Vagina (tissue), 2 donors: Measurements from ENCODE around the gene HES7.

Experiments
- POLR2A ChIP-seq, 2 donors: fragments of 450-650 bp; IDR thresholded peaks; one replicate each; pipeline ENCODE4 v1.6.1; 2017; ENCODE audit warnings: antibody characterized with exemption in 2 of 2, mild to moderate bottlenecking in 2 of 2, moderate library complexity in 2 of 2
- POLR2AphosphoS5 ChIP-seq, 2 donors: sonication (generic); formaldehyde crosslinking; IDR thresholded peaks; one replicate each; pipeline ENCODE4 v1.9.0; 2017; ENCODE audit warnings: antibody characterized with exemption in 2 of 2, mild to moderate bottlenecking in 2 of 2, low read depth in 1 of 2; ENCODE audit not compliant: insufficient read depth in 1 of 2
- TF ChIP-seq, protein P1 (sequence below), 3 experiments: fragments of 450-650 bp in 2 of 3; fragments of 200-600 bp in 1 of 3; sonication (generic) in 1 of 3; IDR thresholded peaks; one replicate each; pipeline ENCODE4 v1.5.1; 2017 to 2019; ENCODE audit warnings: antibody characterized with exemption in 3 of 3, mild to moderate bottlenecking in 2 of 3, moderate library complexity in 2 of 3

DNA sequence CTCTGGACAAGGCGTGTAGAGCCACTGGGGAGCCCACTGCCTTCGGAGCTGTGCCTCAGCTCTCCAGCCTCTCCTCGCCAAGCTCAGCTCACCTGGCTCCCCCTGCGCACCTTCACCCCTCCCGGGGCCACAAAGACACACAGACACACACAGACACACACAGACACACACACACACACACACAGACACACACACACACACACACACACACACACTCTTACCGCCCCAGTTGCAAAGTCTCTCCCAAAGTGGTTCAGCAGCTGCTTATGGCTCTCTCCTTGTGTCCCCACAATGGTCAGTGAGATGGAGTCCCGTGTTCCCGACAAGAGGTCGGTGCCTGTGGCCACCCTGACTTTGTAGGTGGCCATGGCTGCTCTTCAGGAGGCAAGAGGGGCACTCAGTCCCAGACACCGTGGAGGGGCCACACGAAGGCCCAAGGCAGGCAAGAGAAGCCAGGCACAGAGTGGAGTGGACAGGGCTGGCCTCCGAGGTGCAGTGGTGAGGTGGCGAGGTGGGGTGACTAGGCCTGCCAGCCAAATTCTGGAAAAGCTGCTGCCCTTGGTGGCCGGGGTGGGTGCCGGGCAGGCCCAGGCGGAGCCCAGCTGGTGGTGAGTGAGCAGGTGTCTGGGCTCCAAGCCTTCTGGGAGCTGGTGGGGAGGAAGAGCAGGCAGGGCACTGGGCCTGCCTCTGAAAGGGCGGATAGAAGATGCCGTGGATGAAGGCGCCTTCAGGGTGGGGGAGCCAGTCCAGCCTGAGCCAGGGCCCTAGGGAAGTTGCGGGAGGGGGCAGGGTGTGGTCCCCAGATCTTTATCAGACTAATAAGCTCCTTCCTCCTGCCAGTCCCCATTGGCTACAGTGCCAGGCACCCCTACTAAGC, 36.6 kb downstream of the HES7 start, which contains the start of gene ALOX12B:
- no peak for TF ChIP-seq POLR2AphosphoS5 (IDR thresholded peaks at IDR 0.05; ENCODE audit: insufficient read depth in 1 of 2, low read depth in 1 of 2)
- TF ChIP-seq, protein P1, sequence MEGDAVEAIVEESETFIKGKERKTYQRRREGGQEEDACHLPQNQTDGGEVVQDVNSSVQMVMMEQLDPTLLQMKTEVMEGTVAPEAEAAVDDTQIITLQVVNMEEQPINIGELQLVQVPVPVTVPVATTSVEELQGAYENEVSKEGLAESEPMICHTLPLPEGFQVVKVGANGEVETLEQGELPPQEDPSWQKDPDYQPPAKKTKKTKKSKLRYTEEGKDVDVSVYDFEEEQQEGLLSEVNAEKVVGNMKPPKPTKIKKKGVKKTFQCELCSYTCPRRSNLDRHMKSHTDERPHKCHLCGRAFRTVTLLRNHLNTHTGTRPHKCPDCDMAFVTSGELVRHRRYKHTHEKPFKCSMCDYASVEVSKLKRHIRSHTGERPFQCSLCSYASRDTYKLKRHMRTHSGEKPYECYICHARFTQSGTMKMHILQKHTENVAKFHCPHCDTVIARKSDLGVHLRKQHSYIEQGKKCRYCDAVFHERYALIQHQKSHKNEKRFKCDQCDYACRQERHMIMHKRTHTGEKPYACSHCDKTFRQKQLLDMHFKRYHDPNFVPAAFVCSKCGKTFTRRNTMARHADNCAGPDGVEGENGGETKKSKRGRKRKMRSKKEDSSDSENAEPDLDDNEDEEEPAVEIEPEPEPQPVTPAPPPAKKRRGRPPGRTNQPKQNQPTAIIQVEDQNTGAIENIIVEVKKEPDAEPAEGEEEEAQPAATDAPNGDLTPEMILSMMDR (IDR thresholded peaks at IDR 0.05): no peak
- TF ChIP-seq POLR2A (IDR thresholded peaks at IDR 0.05): no peak
